Measurements from ENCODE around the gene CLEC16A.

CLEC16A gene

DNA sequence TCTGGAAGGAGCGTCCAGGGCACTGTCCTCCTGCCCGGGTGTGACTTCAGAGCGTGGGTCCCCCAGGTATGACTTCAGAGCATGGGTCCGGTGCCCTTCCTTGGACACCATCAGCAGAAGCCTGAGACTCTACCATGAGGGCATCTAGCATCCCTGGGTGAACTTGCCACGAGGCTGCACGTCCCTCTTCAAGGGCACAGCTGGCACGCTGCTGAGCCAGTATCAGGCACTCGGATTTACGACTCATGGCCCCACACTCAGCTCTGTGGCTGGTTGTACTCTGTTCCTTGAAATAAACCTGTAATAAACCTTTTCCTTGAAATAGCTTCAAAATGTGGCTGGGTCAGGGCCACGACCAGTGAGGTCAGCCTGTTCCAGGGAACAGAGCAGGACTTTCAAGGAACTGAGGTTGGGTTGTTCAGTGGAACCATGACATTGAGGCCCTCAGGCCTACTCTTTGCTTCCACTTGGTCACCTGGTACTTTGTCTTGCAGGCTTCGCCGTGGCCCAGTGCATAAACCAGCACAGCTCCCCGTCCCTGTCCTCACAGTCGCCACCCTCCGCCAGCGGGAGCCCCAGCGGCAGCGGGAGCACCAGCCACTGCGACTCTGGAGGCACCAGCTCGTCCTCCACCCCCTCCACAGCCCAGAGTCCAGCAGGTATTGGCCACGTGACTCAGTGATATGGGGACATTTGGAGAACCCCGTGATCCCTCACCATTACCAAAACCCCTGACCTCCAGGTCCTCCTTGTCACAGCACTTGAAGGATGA, 221.7 kb downstream of the CLEC16A start:
- TF ChIP-seq, protein P1, sequence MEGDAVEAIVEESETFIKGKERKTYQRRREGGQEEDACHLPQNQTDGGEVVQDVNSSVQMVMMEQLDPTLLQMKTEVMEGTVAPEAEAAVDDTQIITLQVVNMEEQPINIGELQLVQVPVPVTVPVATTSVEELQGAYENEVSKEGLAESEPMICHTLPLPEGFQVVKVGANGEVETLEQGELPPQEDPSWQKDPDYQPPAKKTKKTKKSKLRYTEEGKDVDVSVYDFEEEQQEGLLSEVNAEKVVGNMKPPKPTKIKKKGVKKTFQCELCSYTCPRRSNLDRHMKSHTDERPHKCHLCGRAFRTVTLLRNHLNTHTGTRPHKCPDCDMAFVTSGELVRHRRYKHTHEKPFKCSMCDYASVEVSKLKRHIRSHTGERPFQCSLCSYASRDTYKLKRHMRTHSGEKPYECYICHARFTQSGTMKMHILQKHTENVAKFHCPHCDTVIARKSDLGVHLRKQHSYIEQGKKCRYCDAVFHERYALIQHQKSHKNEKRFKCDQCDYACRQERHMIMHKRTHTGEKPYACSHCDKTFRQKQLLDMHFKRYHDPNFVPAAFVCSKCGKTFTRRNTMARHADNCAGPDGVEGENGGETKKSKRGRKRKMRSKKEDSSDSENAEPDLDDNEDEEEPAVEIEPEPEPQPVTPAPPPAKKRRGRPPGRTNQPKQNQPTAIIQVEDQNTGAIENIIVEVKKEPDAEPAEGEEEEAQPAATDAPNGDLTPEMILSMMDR (IDR thresholded peaks at IDR 0.05; ENCODE audit: extremely low read depth, missing control alignments): no peak
- no peak for DNase-seq (ENCODE audit: low spot score)

GRCh38 chr16:11167581-11167980, 223.2 kb downstream of the CLEC16A start:
- DNase-seq (ENCODE audit: low spot score): no peak
- TF ChIP-seq, protein P1 (IDR thresholded peaks at IDR 0.05; ENCODE audit: extremely low read depth, missing control alignments): no peak

DNA sequence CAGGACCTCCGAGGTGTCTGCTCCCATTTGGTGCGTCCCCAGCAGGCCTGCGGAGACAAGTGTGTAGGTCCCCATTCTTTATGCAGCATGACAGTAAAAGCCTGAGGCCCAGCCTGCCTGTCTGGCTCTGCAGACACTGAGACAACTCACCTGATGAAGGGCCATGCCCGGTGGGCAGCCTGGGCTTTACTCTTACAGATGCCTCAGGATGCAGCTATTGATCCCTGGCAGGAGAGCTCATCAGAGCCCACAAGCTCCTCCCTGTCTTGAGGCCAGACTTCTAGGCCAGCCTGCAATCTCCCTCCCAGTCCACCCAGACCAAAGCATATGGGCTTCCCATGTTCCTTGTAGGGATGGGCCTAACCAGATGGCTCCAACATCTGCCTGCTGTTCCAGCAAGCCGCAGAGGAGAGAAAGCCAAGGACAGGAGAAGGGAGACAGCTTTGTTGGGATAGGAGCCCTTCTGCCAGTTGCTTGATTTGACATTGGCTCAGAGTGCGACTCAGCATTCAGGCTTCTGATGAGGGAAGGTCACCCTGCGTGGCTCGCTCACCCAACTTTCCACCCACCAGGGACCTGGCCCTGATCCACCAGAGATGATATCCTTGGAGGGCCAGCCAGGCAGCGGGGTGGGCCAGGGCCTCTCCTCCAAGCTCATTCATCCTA, 224.2 kb downstream of the CLEC16A start:
- no peak for DNase-seq (ENCODE audit: low spot score)
- TF ChIP-seq, protein P1 (IDR thresholded peaks at IDR 0.05; ENCODE audit: extremely low read depth, missing control alignments): no peak

DNA sequence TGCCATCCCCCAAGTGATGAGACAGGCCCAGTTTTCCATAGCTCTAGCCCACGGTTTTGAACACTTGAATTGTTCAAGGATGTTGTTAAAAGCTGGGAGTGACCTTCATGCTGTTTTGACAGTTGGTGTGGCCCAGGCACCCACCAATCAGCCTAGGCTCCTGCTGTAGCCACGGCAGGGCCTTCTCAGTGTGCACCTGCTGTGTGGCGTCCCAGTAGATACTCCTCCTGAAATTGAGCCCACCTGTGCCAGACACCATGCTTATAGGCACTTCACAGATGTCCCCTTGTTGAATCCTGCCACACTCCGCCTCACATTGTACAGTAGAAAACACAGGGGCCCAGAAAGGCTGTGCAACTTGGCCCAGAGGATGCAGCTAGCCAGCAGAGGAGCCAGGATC, 225.3 kb downstream of the CLEC16A start:
- DNase-seq (ENCODE audit: low spot score): no peak
- TF ChIP-seq, protein P1 (IDR thresholded peaks at IDR 0.05; ENCODE audit: extremely low read depth, missing control alignments): no peak

- TF ChIP-seq, protein P1 (IDR thresholded peaks at IDR 0.05; ENCODE audit: extremely low read depth, missing control alignments): no peak
- no peak for DNase-seq (ENCODE audit: low spot score)
These were observed 225.8 kb downstream of the CLEC16A start for GRCh38 chr16:11170201-11170600.

DNA sequence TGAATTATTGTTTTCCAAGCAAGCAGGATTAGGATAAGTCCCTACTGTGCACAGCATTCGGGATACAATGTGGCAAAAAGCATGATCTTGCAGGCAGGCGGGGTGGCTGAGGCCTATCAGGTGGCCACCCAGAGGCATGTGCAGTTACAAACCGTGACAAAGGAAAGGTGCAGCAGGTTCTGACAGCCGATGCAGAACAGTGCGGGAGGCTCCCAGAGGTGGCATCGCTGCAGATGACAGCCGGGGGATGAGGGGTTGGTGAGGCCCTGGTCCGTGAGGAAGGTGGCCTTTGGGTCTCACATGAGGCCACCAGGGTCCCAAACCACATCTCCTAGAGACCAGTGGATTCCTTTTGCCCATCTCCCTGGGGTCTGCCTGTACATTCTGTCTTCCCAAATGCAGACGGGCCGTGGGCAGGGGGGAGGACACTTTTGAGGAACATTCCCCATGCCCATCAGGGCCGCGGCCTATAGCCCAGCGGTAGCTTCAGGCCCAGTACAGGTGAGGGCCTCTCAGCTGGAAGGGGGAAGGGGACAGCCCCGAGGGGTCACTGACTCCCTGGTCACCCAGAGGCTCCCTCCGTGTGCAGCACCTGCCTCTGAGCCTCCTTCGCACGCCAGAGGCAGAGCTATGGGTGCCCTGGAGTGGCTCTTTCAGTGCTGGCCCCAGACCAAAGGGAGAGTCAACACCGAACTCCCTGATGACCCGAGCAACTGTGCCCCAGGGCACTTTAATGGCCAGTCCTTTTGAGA, 226.5 kb downstream of the CLEC16A start:
- no peak for DNase-seq (ENCODE audit: low spot score)
- TF ChIP-seq, protein P1 (IDR thresholded peaks at IDR 0.05; ENCODE audit: extremely low read depth, missing control alignments): no peak

DNA sequence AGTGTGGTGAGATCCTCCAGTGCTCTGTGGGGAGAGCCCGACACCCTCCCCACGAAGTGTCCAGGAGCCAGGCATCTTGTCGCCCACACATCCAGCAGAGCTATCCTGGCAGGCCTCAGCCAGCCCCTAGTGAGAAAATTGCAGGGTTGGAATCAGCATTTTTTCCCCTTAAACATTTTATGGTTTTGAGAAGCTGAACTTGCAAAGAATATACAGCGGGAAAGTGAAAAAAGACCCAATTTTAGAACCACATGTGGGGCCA, 227.0 kb downstream of the CLEC16A start:
- TF ChIP-seq, protein P1 (IDR thresholded peaks at IDR 0.05; ENCODE audit: extremely low read depth, missing control alignments): no peak
- DNase-seq (ENCODE audit: low spot score): no peak

Measured in GM20000 (cell line).